Liver (tissue), 3 donors: ENCODE results near the gene SLC19A3.

Experiments
- CTCF ChIP-seq: fragments of 150-350 bp; IDR thresholded peaks from 2 replicates; pipeline ENCODE4 v1.5.1; 2017; ENCODE audit warnings: improper control_type of control experiment, low read depth, low read length; ENCODE audit not compliant: missing input control
- JUND ChIP-seq, 2 donors: IDR thresholded peaks; 2 replicates each; pipeline ENCODE4 v1.6.1; 2016; ENCODE audit warnings: antibody characterized with exemption in 2 of 2
- TAF1 ChIP-seq: conservative IDR thresholded peaks from 2 replicates; pipeline ENCODE4 v1.6.1; 2016; ENCODE audit warnings: antibody characterized with exemption, mild to moderate bottlenecking
- ZBTB33 ChIP-seq: IDR thresholded peaks from 2 replicates; pipeline ENCODE4 v1.6.1; 2016; ENCODE audit warnings: antibody characterized with exemption
- TF ChIP-seq, protein P1 (sequence below): IDR thresholded peaks from 2 replicates; pipeline ENCODE4 v1.6.1; 2016; ENCODE audit warnings: antibody characterized with exemption
- donor health status: healthy.
- donor health status: healthy.

- TF ChIP-seq, protein P1, sequence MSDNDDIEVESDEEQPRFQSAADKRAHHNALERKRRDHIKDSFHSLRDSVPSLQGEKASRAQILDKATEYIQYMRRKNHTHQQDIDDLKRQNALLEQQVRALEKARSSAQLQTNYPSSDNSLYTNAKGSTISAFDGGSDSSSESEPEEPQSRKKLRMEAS, result no peak
- TF ChIP-seq CTCF, result no peak
- no peak for TF ChIP-seq ZBTB33
- TF ChIP-seq TAF1, result no peak
- TF ChIP-seq JUND (IDR thresholded peaks at IDR 0.05), result no peak
Measured at GRCh38 chr2:227701556-227701955, 16.3 kb downstream of the SLC19A3 start.
